ENCODE results near the gene PCDHB13. TPM values are rescaled to one million over a fixed set of nuclear protein-coding genes. Genes with fewer than 3 reads are reported as not detected.
A peak's percentile ranks its signal among the peaks of the same experiment; 100 is the strongest.

PCDHB13 gene
- total and polyA plus RNA-seq, 2 donors, result 2.5 to 5.9 TPM

DNA sequence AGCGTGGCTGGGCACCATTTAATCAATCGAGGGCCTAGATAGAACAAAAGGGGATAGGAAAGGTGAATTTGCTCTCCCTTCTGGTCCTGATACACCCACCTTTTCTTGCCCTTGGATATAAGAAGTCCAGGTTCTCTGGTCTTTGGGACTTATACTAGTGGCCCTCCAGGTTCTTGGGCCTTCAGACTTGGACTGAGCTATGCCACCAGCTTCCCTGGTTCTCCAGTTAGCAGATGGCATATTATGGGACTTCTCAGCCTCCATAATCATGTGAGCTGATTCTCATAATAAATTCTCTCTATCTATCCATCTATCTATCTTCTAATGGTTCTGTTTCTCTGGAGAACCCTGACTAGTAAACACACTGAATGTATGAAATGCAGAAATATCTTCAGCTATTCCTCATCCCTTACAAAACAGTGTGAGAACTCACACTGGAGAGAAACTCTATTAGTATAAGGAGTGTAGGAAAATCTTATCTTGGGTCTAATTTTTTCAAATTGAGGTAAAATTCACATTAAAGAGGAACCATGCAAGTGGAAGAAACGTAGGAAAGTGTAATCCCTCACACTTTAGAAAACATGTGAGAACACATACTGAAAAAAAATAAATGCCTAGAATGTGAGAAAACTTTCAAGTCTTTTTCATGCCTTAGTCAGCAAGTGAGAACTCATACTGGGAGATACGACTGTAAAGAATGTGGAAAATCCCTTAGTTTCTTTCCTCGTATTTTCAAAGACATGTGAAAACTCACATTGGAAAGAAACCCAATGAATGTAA lies 46.9 kb downstream of the PCDHB13 start:
- Histone ChIP-seq H3K4me3 (ENCODE audit: low read depth, low read length) (no peak overlapping the region), H3K27ac (ENCODE audit: low read depth) (peak overlapping the region; percentile 45), H3K36me3 (ENCODE audit: insufficient read depth) (no peaks in the 10 kb centered on the region), H3K4me1 (ENCODE audit: insufficient read depth) (no peaks in the 10 kb centered on the region)
- 64% methylated on average over 5 of the region's 5 CpGs for WGBS
- DNase-seq (ENCODE audit: extremely low spot score), result no peak

DNA sequence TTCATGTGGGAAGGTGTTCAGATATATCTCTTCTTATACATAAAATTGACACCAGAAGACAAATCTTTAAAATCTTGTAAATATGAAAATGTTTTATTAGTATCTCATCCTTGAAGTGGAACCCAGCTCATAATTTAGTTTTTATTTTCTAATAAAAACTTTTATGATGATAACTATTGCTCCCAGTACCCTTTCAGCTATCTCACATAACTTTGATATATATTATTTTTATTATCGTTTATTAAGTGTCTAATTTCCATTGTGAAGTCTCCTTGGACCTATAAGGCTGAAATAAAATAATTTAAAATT lies 47.5 kb downstream of the PCDHB13 start:
- Histone ChIP-seq H3K27ac (ENCODE audit: low read depth) (no peak overlapping the region), H3K4me3 (ENCODE audit: low read depth, low read length) (no peak overlapping the region), H3K4me1 (ENCODE audit: insufficient read depth) (no peaks in the 10 kb centered on the region), H3K36me3 (ENCODE audit: insufficient read depth) (no peaks in the 10 kb centered on the region)
- no peak for DNase-seq (ENCODE audit: extremely low spot score)
- 32% methylated on average over 1 of the region's 1 CpG for WGBS

Other genes starting within 250 kb of the PCDHB13 start
Only the 30 nearest of the 37 such genes appear.
- gene PCDHB1, start 162.5 kb upstream of the PCDHB13 start, total RNA-seq, result 0.16 TPM
- 0.01 TPM for gene PCDHB1, start 162.5 kb upstream of the PCDHB13 start, polyA plus RNA-seq
- 3.4 TPM for gene PCDHB2, start 119.3 kb upstream of the PCDHB13 start, total RNA-seq
- gene PCDHB2, start 119.3 kb upstream of the PCDHB13 start, polyA plus RNA-seq, result 3.4 TPM
- gene PCDHB3, start 113.4 kb upstream of the PCDHB13 start, total RNA-seq, result 4.6 TPM
- 1.3 TPM for gene PCDHB3, start 113.4 kb upstream of the PCDHB13 start, polyA plus RNA-seq
- gene PCDHB4, start 92.1 kb upstream of the PCDHB13 start, total RNA-seq, result 3.8 TPM
- gene PCDHB4, start 92.1 kb upstream of the PCDHB13 start, polyA plus RNA-seq, result 6.2 TPM
- 7.0 TPM for gene PCDHB5, start 78.7 kb upstream of the PCDHB13 start, total RNA-seq
- gene PCDHB5, start 78.7 kb upstream of the PCDHB13 start, polyA plus RNA-seq, result 9.0 TPM
- 1.1 TPM for gene PCDHB6, start 63.9 kb upstream of the PCDHB13 start, total RNA-seq
- 1.1 TPM for gene PCDHB6, start 63.9 kb upstream of the PCDHB13 start, polyA plus RNA-seq
- 3.2 TPM for gene PCDHB7, start 41.3 kb upstream of the PCDHB13 start, total RNA-seq
- 2.6 TPM for gene PCDHB7, start 41.3 kb upstream of the PCDHB13 start, polyA plus RNA-seq
- gene PCDHB8, start 36.1 kb upstream of the PCDHB13 start, total RNA-seq, result 1.6 TPM
- gene PCDHB8, start 36.1 kb upstream of the PCDHB13 start, polyA plus RNA-seq, result 1.0 TPM
- gene PCDHB16, start 31.5 kb upstream of the PCDHB13 start, total RNA-seq, result 3.3 TPM
- 2.4 TPM for gene PCDHB16, start 31.5 kb upstream of the PCDHB13 start, polyA plus RNA-seq
- 2.4 TPM for gene PCDHB9, start 26.8 kb upstream of the PCDHB13 start, total RNA-seq
- gene PCDHB9, start 26.8 kb upstream of the PCDHB13 start, polyA plus RNA-seq, result 1.2 TPM
- gene PCDHB10, start 21.6 kb upstream of the PCDHB13 start, total RNA-seq, result 5.0 TPM
- gene PCDHB10, start 21.6 kb upstream of the PCDHB13 start, polyA plus RNA-seq, result 5.1 TPM
- gene PCDHB11, start 14.3 kb upstream of the PCDHB13 start, total RNA-seq, result 7.3 TPM
- gene PCDHB11, start 14.3 kb upstream of the PCDHB13 start, polyA plus RNA-seq, result 2.8 TPM
- gene PCDHB12, start 5.2 kb upstream of the PCDHB13 start, total RNA-seq, result 6.9 TPM
- 3.4 TPM for gene PCDHB12, start 5.2 kb upstream of the PCDHB13 start, polyA plus RNA-seq
- 10.1 TPM for gene PCDHB14, start 9.4 kb downstream of the PCDHB13 start, total RNA-seq
- 8.2 TPM for gene PCDHB14, start 9.4 kb downstream of the PCDHB13 start, polyA plus RNA-seq
- 7.8 TPM for gene PCDHB15, start 31.5 kb downstream of the PCDHB13 start, total RNA-seq
- 7.3 TPM for gene PCDHB15, start 31.5 kb downstream of the PCDHB13 start, polyA plus RNA-seq
- 0.69 TPM for gene SLC25A2, start 90.1 kb downstream of the PCDHB13 start, total RNA-seq
- gene SLC25A2, start 90.1 kb downstream of the PCDHB13 start, polyA plus RNA-seq, result not detected
- gene TAF7, start 106.9 kb downstream of the PCDHB13 start, total RNA-seq, result 85.9 TPM
- gene TAF7, start 106.9 kb downstream of the PCDHB13 start, polyA plus RNA-seq, result 100 TPM
- gene PCDHGA1, start 116.6 kb downstream of the PCDHB13 start, total RNA-seq, result 1.2 TPM
- gene PCDHGA1, start 116.6 kb downstream of the PCDHB13 start, polyA plus RNA-seq, result 1.2 TPM
- 5.7 TPM for gene PCDHGA2, start 124.8 kb downstream of the PCDHB13 start, total RNA-seq
- gene PCDHGA2, start 124.8 kb downstream of the PCDHB13 start, polyA plus RNA-seq, result 4.1 TPM
- 4.6 TPM for gene PCDHGA3, start 129.9 kb downstream of the PCDHB13 start, total RNA-seq
- 1.6 TPM for gene PCDHGA3, start 129.9 kb downstream of the PCDHB13 start, polyA plus RNA-seq
- 5.7 TPM for gene PCDHGB1, start 136.2 kb downstream of the PCDHB13 start, total RNA-seq
- gene PCDHGB1, start 136.2 kb downstream of the PCDHB13 start, polyA plus RNA-seq, result 0.47 TPM
- 5.8 TPM for gene PCDHGA4, start 141.1 kb downstream of the PCDHB13 start, total RNA-seq
- gene PCDHGA4, start 141.1 kb downstream of the PCDHB13 start, polyA plus RNA-seq, result 2.2 TPM
- 7.9 TPM for gene PCDHGB2, start 146.1 kb downstream of the PCDHB13 start, total RNA-seq
- 2.2 TPM for gene PCDHGB2, start 146.1 kb downstream of the PCDHB13 start, polyA plus RNA-seq
- gene PCDHGA5, start 150.2 kb downstream of the PCDHB13 start, total RNA-seq, result 7.0 TPM
- gene PCDHGA5, start 150.2 kb downstream of the PCDHB13 start, polyA plus RNA-seq, result 2.6 TPM
- 7.3 TPM for gene PCDHGB3, start 156.3 kb downstream of the PCDHB13 start, total RNA-seq
- 1.4 TPM for gene PCDHGB3, start 156.3 kb downstream of the PCDHB13 start, polyA plus RNA-seq
- 9.6 TPM for gene PCDHGA6, start 160.0 kb downstream of the PCDHB13 start, total RNA-seq
- gene PCDHGA6, start 160.0 kb downstream of the PCDHB13 start, polyA plus RNA-seq, result 3.7 TPM
- 6.9 TPM for gene PCDHGA7, start 168.8 kb downstream of the PCDHB13 start, total RNA-seq
- 1.9 TPM for gene PCDHGA7, start 168.8 kb downstream of the PCDHB13 start, polyA plus RNA-seq
- gene PCDHGB4, start 173.8 kb downstream of the PCDHB13 start, total RNA-seq, result 11.7 TPM
- gene PCDHGB4, start 173.8 kb downstream of the PCDHB13 start, polyA plus RNA-seq, result 2.4 TPM
- 9.1 TPM for gene PCDHGA8, start 178.7 kb downstream of the PCDHB13 start, total RNA-seq
- 0.25 TPM for gene PCDHGA8, start 178.7 kb downstream of the PCDHB13 start, polyA plus RNA-seq
- gene PCDHGB5, start 184.0 kb downstream of the PCDHB13 start, total RNA-seq, result 13.5 TPM
- 4.7 TPM for gene PCDHGB5, start 184.0 kb downstream of the PCDHB13 start, polyA plus RNA-seq

All from urinary bladder (tissue), 4 donors.